Measurements from ENCODE around the gene GLIPR1L1.
A peak's percentile ranks its signal among the peaks of the same experiment; 100 is the strongest.

The GLIPR1L1 gene

DNA sequence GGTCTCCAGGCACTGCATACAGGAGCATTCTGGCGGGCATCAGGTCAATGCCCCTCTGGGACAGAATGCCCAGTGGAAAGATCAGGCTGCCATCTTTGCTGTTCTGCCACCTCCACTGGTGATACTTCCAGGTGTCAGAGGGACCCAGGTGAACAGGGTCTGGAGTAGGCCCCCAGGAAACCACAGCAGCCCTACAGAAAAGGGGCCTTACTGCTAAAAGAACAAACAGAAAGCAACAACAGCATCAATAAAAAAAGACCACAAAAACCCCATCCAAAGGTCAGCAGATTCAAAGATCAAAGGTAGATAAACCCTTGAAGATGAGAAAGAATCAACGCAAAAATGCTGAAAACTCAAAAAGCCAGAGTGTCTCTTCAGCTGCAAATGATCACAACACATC is 15.9 kb downstream of the GLIPR1L1 start:
- FAIRE-seq = no peak

DNA sequence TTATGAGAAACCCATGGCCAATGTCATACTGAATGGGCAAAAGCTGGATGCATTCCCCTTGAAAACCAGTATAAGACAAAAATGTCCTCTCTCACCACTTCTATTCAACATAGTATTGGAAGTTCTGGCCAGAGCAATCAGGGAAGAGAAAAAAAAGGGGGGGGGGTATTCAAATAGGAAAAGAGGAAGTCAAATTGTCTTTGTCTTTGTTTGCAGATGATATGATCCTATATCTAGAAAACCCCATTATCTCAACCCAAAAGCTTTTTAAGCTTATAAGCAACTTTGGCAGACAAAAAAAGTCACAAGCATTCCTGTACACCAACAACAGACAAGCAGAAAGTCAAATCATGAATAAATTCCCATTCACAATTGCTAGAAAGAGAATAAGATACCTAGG is 19.5 kb downstream of the GLIPR1L1 start:
- no peak for FAIRE-seq

GRCh38 chr12:75360920-75361319 is 26.4 kb downstream of the GLIPR1L1 start:
- FAIRE-seq = no peak

- FAIRE-seq = no peak
Measured at GRCh38 chr12:75361408-75361807, 26.9 kb downstream of the GLIPR1L1 start.

GRCh38 chr12:75364919-75365318 is 30.4 kb downstream of the GLIPR1L1 start:
- FAIRE-seq = no peak

GRCh38 chr12:75366629-75367028 is 32.2 kb downstream of the GLIPR1L1 start:
- FAIRE-seq = no peak

DNA sequence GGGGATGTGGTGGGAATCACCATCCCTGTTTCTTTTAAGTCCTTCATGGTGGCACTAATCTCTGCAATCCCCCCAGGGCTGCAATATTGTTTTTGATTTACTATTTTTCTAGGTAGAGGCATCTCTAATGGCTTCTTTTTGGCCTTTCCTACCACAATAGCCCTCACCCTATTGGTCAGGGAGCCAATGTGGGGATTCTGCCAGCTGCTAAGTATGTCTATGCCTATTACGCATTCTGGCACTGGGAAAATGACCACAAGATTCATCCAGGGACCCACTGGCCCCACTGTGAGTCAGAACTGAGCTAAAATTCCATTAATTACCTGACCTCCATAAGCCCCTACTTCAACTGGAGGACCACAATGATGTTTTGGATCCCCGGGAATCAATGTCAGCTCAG is 40.5 kb downstream of the GLIPR1L1 start:
- FAIRE-seq = no peak

GRCh38 chr12:75378354-75378753 is 43.9 kb downstream of the GLIPR1L1 start:
- FAIRE-seq = no peak

GRCh38 chr12:75389061-75389460 is 54.6 kb downstream of the GLIPR1L1 start:
- FAIRE-seq = peak; percentile 21

- peak; percentile 71 for FAIRE-seq
Measured at GRCh38 chr12:75389706-75390105, 55.2 kb downstream of the GLIPR1L1 start.

DNA sequence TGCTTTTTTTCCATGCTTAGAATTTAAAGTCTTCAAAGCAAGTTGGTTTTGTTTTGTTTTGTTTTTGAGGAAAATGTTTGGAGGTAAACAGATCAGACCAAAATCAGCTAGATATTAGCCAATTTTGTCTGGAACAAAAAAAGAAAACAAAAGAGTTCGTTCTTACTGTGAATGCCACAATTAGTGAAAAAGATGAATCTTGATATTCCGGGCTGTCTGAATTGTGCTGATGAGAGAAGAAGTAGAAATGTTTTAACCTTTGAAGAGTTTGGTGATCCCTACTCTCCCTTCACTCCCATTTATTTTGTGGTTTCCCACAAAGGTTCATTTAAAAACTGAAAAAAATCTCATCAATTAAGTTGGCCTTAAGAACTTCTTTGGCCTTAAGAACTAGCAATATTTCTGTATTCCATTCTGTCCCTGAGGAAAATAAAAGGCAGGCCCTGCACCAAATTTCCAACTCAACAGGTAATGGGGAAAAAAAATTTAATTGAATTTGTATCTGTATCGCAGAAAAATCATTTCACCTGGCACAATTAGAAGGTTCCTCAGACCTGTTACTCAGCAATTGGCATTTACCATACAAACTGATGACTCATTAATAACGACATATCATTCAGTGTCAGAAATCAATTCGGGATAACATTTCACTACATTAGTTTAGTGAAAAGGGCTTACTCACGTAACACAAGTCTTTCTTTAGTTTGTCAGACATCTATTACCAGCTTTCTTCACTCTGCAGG is 55.9 kb downstream of the GLIPR1L1 start:
- FAIRE-seq = no peak

- peak; percentile 97 for FAIRE-seq
Measured at GRCh38 chr12:75390899-75391538, 56.5 kb downstream of the GLIPR1L1 start, which contains the start of gene GLIPR1L2. Gene GLIPR1L2 (plus strand): TSS chr12:75391089. CDS start chr12:75391117, 28 bp downstream.

DNA sequence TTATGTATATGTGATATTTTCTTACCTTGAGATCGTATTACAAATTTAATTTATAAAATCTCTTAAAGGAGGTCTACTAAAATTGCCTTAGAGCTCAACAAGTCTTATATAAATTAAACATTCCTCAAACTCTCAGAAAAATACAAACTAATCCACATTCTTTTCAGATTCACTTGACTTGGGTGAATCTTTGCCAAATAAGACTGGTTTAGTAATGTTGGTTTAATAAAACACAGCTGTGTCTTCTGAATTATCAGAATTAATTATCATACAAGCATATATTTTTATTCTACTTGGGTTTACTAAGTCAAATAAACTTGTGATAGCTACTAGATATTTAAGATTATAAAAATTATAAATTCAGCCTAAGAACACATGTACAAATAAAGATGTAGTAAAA is 69.8 kb downstream of the GLIPR1L1 start:
- FAIRE-seq = peak; percentile 73

GRCh38 chr12:75407683-75408082 is 73.2 kb downstream of the GLIPR1L1 start:
- FAIRE-seq = no peak

GRCh38 chr12:75409830-75410229 is 75.4 kb downstream of the GLIPR1L1 start:
- FAIRE-seq = no peak

DNA sequence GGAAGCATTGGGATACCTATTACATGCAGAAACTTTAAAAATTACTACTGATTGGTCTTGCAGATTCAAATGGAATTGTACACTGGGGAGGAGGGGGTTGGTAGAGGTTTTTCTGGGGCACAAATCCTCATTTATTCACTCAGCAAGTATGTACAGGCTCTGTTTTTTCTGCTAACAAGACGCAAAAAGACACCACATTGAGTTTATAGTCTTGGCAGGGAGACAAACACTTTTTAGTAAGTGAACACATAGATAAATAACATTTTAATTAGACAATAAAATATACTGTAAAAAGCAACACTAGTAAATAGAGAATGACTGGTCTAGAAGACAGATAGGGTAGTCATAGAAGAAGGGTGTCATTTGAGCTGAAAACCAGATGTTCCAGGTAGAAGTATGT is 80.2 kb downstream of the GLIPR1L1 start:
- FAIRE-seq = no peak

GRCh38 chr12:75419841-75420240 is 85.4 kb downstream of the GLIPR1L1 start:
- FAIRE-seq = no peak

All from A204.1 (cell line).